GM12878 (cell line): ENCODE measurements around the gene MKX. TPM values are rescaled to one million over a fixed set of nuclear protein-coding genes. Genes with fewer than 3 reads are reported as not detected.

Experiments used
- polyA plus RNA-seq, 11 experiments: library from polyadenylated mRNA; depleted of rRNA in 4 of 11; unstranded in 6 of 11; stranded (reverse) in 5 of 11; fragments of >200 nt; fragmentation: Nextera tagmentation in 4 of 11; fragmentation: Illumina TruSeq in 1 of 11; extraction: Ambion mirVana in 4 of 11; extraction: Trizol in 1 of 11; gene quantifications; 1 replicate in 1 of 11; 2 replicates in 10 of 11; pipeline versions ENCODE4 v1.2.1 to v1.2.3, GENCODE V29; 2011 to 2016; ENCODE audit warnings: inconsistent platforms in 2 of 11, missing spikeins in 2 of 11, low read depth in 1 of 11
- small RNA-seq: library from RNA; depleted of rRNA; stranded (forward); fragments of <200 nt; gene quantifications from one replicate; pipeline ENCODE3, GENCODE V24; 2014
- total RNA-seq, 4 experiments: library from RNA; depleted of rRNA in 3 of 4; stranded (reverse); fragments of >200 nt in 3 of 4; fragmentation: Illumina TruSeq in 1 of 4; extraction: Trizol in 1 of 4; gene quantifications; 2 replicates each; pipeline versions ENCODE4 v1.2.1 to v1.2.3, GENCODE V29; 2013 to 2021

The MKX gene
- total and polyA plus RNA-seq, 10 of the 15 experiments (the other 5 are each of a cell fraction or from before 2014, with no cell fraction given) = not detected

Small RNA genes within 50 kb of the gene (small RNA-seq; reads per million reads assigned to genes)
- gene RN7SKP132 = not detected

Other genes with a start within 250 kb of the MKX start
- 13.4 and 17.4 TPM in 2 replicates for gene RAB18, start 241.5 kb downstream of the MKX start, total RNA-seq (2014; rRNA removed)
- gene RAB18, start 241.5 kb downstream of the MKX start, total RNA-seq (2014; rRNA removed; fragmentation: Illumina TruSeq; extraction: Trizol) = 32.3 and 32.7 TPM in 2 replicates
- gene RAB18, start 241.5 kb downstream of the MKX start, total RNA-seq (2021) = 46.5 and 47.4 TPM in 2 replicates
- 38.7 and 91.6 TPM in 2 replicates for gene RAB18, start 241.5 kb downstream of the MKX start, polyA plus RNA-seq (2011; rRNA removed)
- gene RAB18, start 241.5 kb downstream of the MKX start, polyA plus RNA-seq (2014; fragmentation: Illumina TruSeq; extraction: Trizol) = 31.0 and 35.5 TPM in 2 replicates
- gene RAB18, start 241.5 kb downstream of the MKX start, polyA plus RNA-seq (2014; fragmentation: Nextera tagmentation; extraction: Ambion mirVana) = 10 to 100 TPM; 45.5 to 67.0 TPM
- 21.5 and 26.3 TPM in 2 replicates for gene RAB18, start 241.5 kb downstream of the MKX start, polyA plus RNA-seq (2014; rRNA removed)
- gene RAB18, start 241.5 kb downstream of the MKX start, polyA plus RNA-seq (2016; fragmentation: Nextera tagmentation; extraction: Ambion mirVana) = 10 to 100 TPM; 94.8 to 98.8 TPM